NCI-H345 (cell line): ENCODE measurements around the gene GUCA2B.

Source experiments
- DNase-seq: peaks from one replicate; lab custom pipeline; 2025; lab: John Stamatoyannopoulos, UW

Gene GUCA2B

GRCh38 chr1:42189931-42190853 lies 37.0 kb downstream of the GUCA2B start:
- DNase-seq: no peak

GRCh38 chr1:42191319-42191718 lies 38.1 kb downstream of the GUCA2B start:
- DNase-seq: no peak

GRCh38 chr1:42192106-42192505 lies 38.9 kb downstream of the GUCA2B start:
- DNase-seq: no peak

GRCh38 chr1:42195841-42196240 lies 42.6 kb downstream of the GUCA2B start:
- no peak for DNase-seq

GRCh38 chr1:42198251-42198650 lies 45.0 kb downstream of the GUCA2B start:
- no peak for DNase-seq

GRCh38 chr1:42201986-42202385 lies 48.8 kb downstream of the GUCA2B start:
- DNase-seq: no peak
